Measurements from ENCODE around the gene EIF3I.

Gene EIF3I

GRCh38 chr1:32266921-32267591 is 44.8 kb downstream of the EIF3I start:
- DNase-seq (ENCODE audit: low spot score) = no peak

GRCh38 chr1:32269744-32270143 is 47.5 kb downstream of the EIF3I start:
- DNase-seq (ENCODE audit: low spot score) = no peak

- DNase-seq (ENCODE audit: low spot score) = no peak
Measured at GRCh38 chr1:32272557-32273390, 50.6 kb downstream of the EIF3I start.

GRCh38 chr1:32273391-32274208 is 51.4 kb downstream of the EIF3I start:
- DNase-seq (ENCODE audit: low spot score) = no peak

GRCh38 chr1:32274646-32275340 is 52.6 kb downstream of the EIF3I start:
- DNase-seq (ENCODE audit: low spot score) = no peak

GRCh38 chr1:32275424-32275823 is 53.2 kb downstream of the EIF3I start:
- no peak for DNase-seq (ENCODE audit: low spot score)

- no peak for DNase-seq (ENCODE audit: low spot score)
Measured at GRCh38 chr1:32276032-32276782, 54.0 kb downstream of the EIF3I start.
